ENCODE measurements around the gene MT1B.
"Not testable (repeated sequence)": the region's sequence is repeated elsewhere in the genome, so short reads cannot be mapped to it uniquely, and the experiment has no call there.

MT1B gene

GRCh38 chr16:56610609-56611111 lies 41.0 kb upstream of the MT1B start:
- peaks cover 24% of the 10 kb centered on the region for H3K4me1 ChIP-seq (ENCODE audit: insufficient read depth, low read length)
- H2AFZ ChIP-seq (ENCODE audit: low read depth, low read length): no peak overlapping the region
- peaks cover 51% of the 10 kb centered on the region for H3K27me3 ChIP-seq (ENCODE audit: insufficient read depth, low read length)
- no peaks in the 10 kb centered on the region for H3K36me3 ChIP-seq (ENCODE audit: insufficient read depth, low read length)
- no peak overlapping the region for H3K4me3 ChIP-seq (ENCODE audit: low read length)
- H3K9me3 ChIP-seq (ENCODE audit: low read length): no peaks in the 10 kb centered on the region

DNA sequence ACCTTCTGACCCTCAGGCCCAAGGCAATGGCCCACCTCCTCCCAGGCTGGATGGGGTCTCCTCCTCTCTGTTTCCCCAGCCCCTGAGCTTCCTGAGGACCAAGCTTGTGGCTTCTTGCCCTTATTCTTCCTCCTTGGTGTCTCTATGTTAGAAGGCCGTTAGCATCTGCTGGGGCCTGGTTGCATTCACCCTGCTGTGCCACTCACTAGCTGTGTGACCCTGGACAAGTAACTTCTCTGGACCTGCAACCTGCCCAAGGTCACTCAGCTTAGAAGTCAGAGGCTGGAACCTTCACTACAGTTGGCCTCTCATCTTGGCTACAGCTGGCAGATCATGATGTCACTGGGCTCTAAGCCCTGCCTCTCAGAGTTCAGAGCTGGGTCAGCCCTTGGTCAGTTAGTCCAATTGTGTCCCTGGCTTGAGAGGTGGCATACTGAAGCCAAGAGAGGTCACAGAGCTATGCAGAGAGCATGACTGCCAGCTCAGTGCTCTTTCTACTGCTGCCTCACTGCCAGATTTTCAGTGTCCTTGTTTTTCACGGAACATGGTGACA lies 40.3 kb upstream of the MT1B start:
- peaks cover 24% of the 10 kb centered on the region for H3K4me1 ChIP-seq (ENCODE audit: insufficient read depth, low read length)
- H2AFZ ChIP-seq (ENCODE audit: low read depth, low read length): no peak overlapping the region
- peaks cover 54% of the 10 kb centered on the region for H3K27me3 ChIP-seq (ENCODE audit: insufficient read depth, low read length)

DNA sequence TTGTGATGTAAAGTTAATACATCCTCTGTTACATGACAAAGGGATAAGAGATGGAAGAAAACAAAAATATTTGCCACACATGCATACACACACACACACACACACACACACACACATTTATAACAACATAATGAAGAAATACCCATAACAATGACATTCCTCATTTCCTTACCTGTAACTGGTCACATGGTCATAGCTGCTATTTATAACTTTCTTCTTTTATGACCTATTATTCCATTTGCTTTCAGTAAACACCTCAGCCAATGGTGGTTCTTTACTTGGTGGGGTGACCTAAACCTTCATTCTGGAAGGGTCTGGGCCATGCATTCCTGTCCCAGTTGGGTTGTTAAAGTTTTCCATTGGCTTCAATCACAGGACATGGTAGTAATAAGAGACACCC lies 38.0 kb upstream of the MT1B start:
- H3K4me1 ChIP-seq (ENCODE audit: insufficient read depth, low read length): peaks cover 16% of the 10 kb centered on the region
- H3K27me3 ChIP-seq (ENCODE audit: insufficient read depth, low read length): peaks cover 66% of the 10 kb centered on the region
- no peaks in the 10 kb centered on the region for H3K9me3 ChIP-seq (ENCODE audit: low read length)
- H2AFZ ChIP-seq (ENCODE audit: low read depth, low read length): no peak overlapping the region
- no peaks in the 10 kb centered on the region for H3K36me3 ChIP-seq (ENCODE audit: insufficient read depth, low read length)
- H3K4me3 ChIP-seq (ENCODE audit: low read length): no peak overlapping the region

More for the DNA sequence above, 40.3 kb upstream of the MT1B start:
- no peaks in the 10 kb centered on the region for H3K36me3 ChIP-seq (ENCODE audit: insufficient read depth, low read length)
- no peak overlapping the region for H3K4me3 ChIP-seq (ENCODE audit: low read length)
- H3K9me3 ChIP-seq (ENCODE audit: low read length): no peaks in the 10 kb centered on the region

DNA sequence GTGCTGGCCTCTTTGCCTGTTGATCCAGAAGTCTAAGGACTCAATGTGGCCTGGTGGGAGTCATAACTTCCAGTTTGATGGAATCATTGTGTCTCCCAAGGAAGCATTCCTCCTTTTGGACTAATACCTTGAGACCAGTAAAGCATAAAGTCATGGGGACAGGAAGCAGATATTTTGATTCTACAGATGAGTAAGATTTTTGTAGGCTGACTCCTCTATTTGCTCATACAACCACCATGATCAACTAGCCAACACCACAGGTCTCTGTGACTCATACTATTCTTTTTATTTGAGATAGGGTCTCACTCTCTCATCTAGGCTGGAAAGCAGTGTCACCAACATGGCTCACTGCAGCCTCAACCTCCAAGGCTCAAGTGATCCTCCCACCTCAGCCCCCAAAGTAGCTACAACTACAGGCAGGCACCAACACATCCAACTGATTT lies 37.1 kb upstream of the MT1B start:
- no peaks in the 10 kb centered on the region for H3K9me3 ChIP-seq (ENCODE audit: low read length)
- no peak overlapping the region for H3K4me3 ChIP-seq (ENCODE audit: low read length)
- peaks cover 7% of the 10 kb centered on the region for H3K4me1 ChIP-seq (ENCODE audit: insufficient read depth, low read length)
- H2AFZ ChIP-seq (ENCODE audit: low read depth, low read length): no peak overlapping the region
- no peaks in the 10 kb centered on the region for H3K36me3 ChIP-seq (ENCODE audit: insufficient read depth, low read length)
- peaks cover 66% of the 10 kb centered on the region for H3K27me3 ChIP-seq (ENCODE audit: insufficient read depth, low read length)

GRCh38 chr16:56615353-56615752 lies 36.3 kb upstream of the MT1B start:
- Histone ChIP-seq H3K4me3 (ENCODE audit: low read length) (no peak overlapping the region), H3K27me3 (ENCODE audit: insufficient read depth, low read length) (peaks cover 66% of the 10 kb centered on the region), H3K4me1 (ENCODE audit: insufficient read depth, low read length) (peaks cover under 1% of the 10 kb centered on the region), H3K36me3 (ENCODE audit: insufficient read depth, low read length) (no peaks in the 10 kb centered on the region), H2AFZ (ENCODE audit: low read depth, low read length) (no peak overlapping the region), H3K9me3 (ENCODE audit: low read length) (no peaks in the 10 kb centered on the region)

- peaks cover 65% of the 10 kb centered on the region for H3K27me3 ChIP-seq (ENCODE audit: insufficient read depth, low read length)
Observed at GRCh38 chr16:56616608-56617211, 35.0 kb upstream of the MT1B start.

DNA sequence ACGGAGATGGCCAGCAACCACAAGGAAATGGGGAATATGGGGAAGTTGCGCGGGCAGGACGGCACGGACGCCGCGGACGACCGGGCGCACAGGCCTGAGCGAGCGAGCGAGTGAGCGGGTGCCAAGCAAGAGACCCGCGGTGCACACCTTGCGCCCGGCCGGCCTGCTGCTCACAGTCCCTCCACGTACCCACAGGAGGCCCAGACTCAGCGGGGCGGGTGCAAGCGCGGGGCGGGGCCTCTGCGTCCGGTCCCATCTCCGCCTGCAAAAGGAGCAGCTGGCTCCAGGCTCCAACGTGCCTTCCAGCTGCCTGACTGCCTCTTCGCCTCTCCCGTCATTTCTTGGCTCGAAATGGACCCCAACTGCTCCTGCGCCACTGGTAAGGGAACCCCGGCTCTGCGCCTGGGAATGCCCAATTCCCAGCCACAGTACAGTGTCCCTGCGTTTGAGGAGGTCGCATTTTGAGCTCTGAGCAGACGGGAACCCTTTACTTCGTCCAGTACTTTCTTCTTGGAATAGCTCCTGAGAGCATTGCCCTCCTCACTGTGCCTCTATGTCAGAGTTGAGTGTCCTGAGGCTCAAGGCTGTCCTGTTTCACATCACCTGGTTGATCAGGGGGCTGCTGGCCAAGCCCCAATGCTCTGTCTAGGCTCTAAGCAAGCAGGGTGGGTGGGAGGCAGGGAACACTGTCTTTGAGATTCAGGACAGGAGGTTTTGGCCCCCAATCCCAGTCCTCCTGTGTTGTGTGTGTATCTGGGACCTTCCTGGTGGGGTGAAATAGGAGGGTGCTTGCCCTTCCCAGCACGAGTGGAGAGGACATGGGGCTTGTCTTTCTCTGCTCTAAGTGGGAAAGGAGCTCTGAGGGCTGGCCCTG lies 34.2 kb upstream of the MT1B start:
- peaks cover 64% of the 10 kb centered on the region for H3K27me3 ChIP-seq (ENCODE audit: insufficient read depth, low read length)
- H3K4me3 ChIP-seq (ENCODE audit: low read length): no peak overlapping the region
- no peaks in the 10 kb centered on the region for H3K4me1 ChIP-seq (ENCODE audit: insufficient read depth, low read length)
- no peaks in the 10 kb centered on the region for H3K36me3 ChIP-seq (ENCODE audit: insufficient read depth, low read length)
- no peak overlapping the region for H2AFZ ChIP-seq (ENCODE audit: low read depth, low read length)
- H3K9me3 ChIP-seq (ENCODE audit: low read length): no peaks in the 10 kb centered on the region

More at GRCh38 chr16:56616608-56617211, 35.0 kb upstream of the MT1B start:
- H3K36me3 ChIP-seq (ENCODE audit: insufficient read depth, low read length): no peaks in the 10 kb centered on the region
- H3K4me1 ChIP-seq (ENCODE audit: insufficient read depth, low read length): no peaks in the 10 kb centered on the region
- no peak overlapping the region for H3K4me3 ChIP-seq (ENCODE audit: low read length)
- H2AFZ ChIP-seq (ENCODE audit: low read depth, low read length): no peak overlapping the region
- no peaks in the 10 kb centered on the region for H3K9me3 ChIP-seq (ENCODE audit: low read length)

- H3K9me3 ChIP-seq (ENCODE audit: low read length): no peaks in the 10 kb centered on the region
- no peak overlapping the region for H3K4me3 ChIP-seq (ENCODE audit: low read length)
- no peak overlapping the region for H2AFZ ChIP-seq (ENCODE audit: low read depth, low read length)
- no peaks in the 10 kb centered on the region for H3K36me3 ChIP-seq (ENCODE audit: insufficient read depth, low read length)
- no peaks in the 10 kb centered on the region for H3K4me1 ChIP-seq (ENCODE audit: insufficient read depth, low read length)
- peaks cover 67% of the 10 kb centered on the region for H3K27me3 ChIP-seq (ENCODE audit: insufficient read depth, low read length)
Observed at GRCh38 chr16:56618138-56618537, 33.5 kb upstream of the MT1B start.

GRCh38 chr16:56620339-56620897 lies 31.3 kb upstream of the MT1B start:
- Histone ChIP-seq H3K36me3 (ENCODE audit: insufficient read depth, low read length) (no peaks in the 10 kb centered on the region), H3K27me3 (ENCODE audit: insufficient read depth, low read length) (peaks cover 75% of the 10 kb centered on the region), H3K4me3 (ENCODE audit: low read length) (no peak overlapping the region), H2AFZ (ENCODE audit: low read depth, low read length) (no peak overlapping the region), H3K9me3 (ENCODE audit: low read length) (no peaks in the 10 kb centered on the region), H3K4me1 (ENCODE audit: insufficient read depth, low read length) (no peaks in the 10 kb centered on the region)

- not testable (repeated sequence) for H2AFZ ChIP-seq (ENCODE audit: low read depth, low read length); H3K4me1 ChIP-seq (ENCODE audit: insufficient read depth, low read length); H3K36me3 ChIP-seq (ENCODE audit: insufficient read depth, low read length); H3K9me3 ChIP-seq (ENCODE audit: low read length); H3K4me3 ChIP-seq (ENCODE audit: low read length)
- peaks cover 79% of the 10 kb centered on the region for H3K27me3 ChIP-seq (ENCODE audit: insufficient read depth, low read length)
Observed at GRCh38 chr16:56621665-56622445, 29.8 kb upstream of the MT1B start.

DNA sequence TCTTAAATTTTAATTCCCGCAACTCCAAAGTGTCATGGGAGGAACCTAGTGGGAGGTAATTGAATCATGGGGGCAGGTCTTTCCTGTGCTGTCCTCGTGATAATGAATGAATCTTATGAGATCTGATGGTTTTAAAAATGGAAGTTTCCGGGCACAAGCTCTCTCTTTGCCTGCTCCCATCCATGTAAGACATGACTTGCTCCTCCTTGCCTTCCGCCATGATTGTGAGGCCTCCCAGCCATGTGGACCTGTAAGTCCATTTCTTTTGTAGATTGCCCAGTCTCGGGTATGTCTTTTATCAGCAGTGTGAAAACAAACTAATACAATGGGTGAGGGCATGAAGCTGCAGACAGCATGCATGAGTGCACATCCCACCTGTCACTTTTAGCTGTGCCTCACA lies 28.5 kb upstream of the MT1B start:
- H3K4me3 ChIP-seq (ENCODE audit: low read length); H3K4me1 ChIP-seq (ENCODE audit: insufficient read depth, low read length); H3K9me3 ChIP-seq (ENCODE audit: low read length); H3K36me3 ChIP-seq (ENCODE audit: insufficient read depth, low read length); H2AFZ ChIP-seq (ENCODE audit: low read depth, low read length): not testable (repeated sequence)
- peaks cover 71% of the 10 kb centered on the region for H3K27me3 ChIP-seq (ENCODE audit: insufficient read depth, low read length)

- H2AFZ ChIP-seq (ENCODE audit: low read depth, low read length): no peak overlapping the region
- H3K36me3 ChIP-seq (ENCODE audit: insufficient read depth, low read length): no peaks in the 10 kb centered on the region
- H3K4me3 ChIP-seq (ENCODE audit: low read length): no peak overlapping the region
- H3K4me1 ChIP-seq (ENCODE audit: insufficient read depth, low read length): peaks cover 4% of the 10 kb centered on the region
- no peaks in the 10 kb centered on the region for H3K9me3 ChIP-seq (ENCODE audit: low read length)
- peaks cover 71% of the 10 kb centered on the region for H3K27me3 ChIP-seq (ENCODE audit: insufficient read depth, low read length)
Observed at GRCh38 chr16:56623637-56624036, 28.0 kb upstream of the MT1B start.
